ENCODE results near the gene ABO. TPM values are rescaled to one million over a fixed set of nuclear protein-coding genes. Genes with fewer than 3 reads are reported as not detected.
"Not testable (repeated sequence)": the region's sequence is repeated elsewhere in the genome, so short reads cannot be mapped to it uniquely, and the experiment has no call there.

Gene ABO
- total and polyA plus RNA-seq, 9 donors, result 0.13 to 8.1 (median 2.9) TPM

DNA sequence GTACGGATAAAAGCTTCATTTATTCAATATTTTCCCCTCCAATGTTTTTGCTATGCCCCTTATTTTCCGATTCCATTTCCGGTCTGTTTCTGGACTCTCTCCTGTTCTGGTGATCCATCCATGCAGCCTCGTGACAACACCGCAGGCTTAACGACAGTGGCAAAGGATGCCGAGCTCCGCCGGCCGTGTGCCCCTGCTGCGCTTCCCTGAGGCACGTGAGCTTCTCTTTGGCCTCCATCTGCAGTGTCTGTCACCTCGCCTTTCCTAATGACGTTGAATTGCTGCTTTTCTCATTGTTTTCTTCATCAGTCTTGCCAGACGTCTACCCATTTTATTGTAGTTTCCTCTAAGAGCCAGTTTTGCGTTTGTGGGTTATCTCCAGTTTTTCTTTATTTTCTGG lies 32.3 kb upstream of the ABO start:
- no peak overlapping the region for H3K27ac ChIP-seq (ENCODE audit: low read length)
- DNase-seq, result no peak
- no peaks in the 10 kb centered on the region for H3K36me3 ChIP-seq (ENCODE audit: control insufficient read depth, insufficient read depth, low read length)
- no peaks in the 10 kb centered on the region for H3K4me1 ChIP-seq (ENCODE audit: control insufficient read depth, insufficient read depth, low read length)
- WGBS (ENCODE audit: insufficient coverage), result 59% methylated on average over 13 of the region's 16 CpGs
- H3K27me3 ChIP-seq (ENCODE audit: control insufficient read depth, insufficient read depth, low read length), result peaks cover 2% of the 10 kb centered on the region
- H3K4me3 ChIP-seq (ENCODE audit: low read length), result no peak overlapping the region
- H3K9me3 ChIP-seq (replicated peaks; ENCODE audit: control insufficient read depth, low read depth, low read length), result no peaks in the 10 kb centered on the region

DNA sequence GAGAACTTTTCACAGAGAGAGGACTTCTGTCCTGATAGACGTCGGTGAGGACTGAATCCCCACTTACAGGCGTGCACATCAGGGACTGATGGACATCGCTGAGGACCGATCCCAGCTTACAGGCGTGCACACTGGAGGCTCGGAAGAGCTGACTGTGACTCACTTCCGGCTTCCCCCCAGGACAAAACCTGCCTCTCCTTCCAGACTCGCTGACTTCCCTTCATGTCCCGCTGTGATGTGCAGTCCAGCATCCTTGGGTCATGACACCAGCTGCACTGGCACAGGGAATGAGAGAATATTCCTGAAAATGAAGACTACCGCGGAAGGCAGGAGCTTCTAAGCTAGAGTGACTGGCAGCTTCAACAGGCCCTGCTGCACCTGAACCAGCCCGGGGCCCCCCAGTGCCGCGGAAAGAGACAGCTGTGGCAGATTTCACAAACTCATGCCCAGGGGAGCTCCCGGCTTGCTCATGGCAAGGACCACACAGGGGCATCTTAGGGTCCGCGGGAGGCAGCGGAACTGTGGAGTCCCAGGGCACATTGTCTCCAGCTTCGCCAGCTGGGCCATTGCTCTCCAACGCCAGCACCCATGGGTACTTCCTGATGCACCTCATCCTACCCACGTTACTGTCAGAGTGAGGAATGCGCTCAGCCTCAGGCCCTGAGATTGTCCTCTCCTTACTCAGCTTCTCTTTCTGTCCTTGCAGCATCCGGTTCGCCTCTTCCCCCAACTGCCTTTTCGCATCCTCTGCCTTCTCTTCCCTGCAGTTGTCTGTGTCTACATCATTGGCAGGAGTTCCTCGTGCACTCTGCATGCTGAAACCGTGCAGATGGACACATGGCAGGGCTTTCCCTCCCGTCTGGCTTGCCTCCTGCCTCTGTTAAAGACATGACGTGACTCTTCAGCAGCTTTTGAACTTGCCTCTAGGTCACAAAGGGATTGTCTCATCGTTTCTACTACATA lies 31.5 kb upstream of the ABO start:
- Histone ChIP-seq H3K27me3 (ENCODE audit: control insufficient read depth, insufficient read depth, low read length) (peaks cover 2% of the 10 kb centered on the region), H3K4me1 (ENCODE audit: control insufficient read depth, insufficient read depth, low read length) (no peaks in the 10 kb centered on the region), H3K27ac (ENCODE audit: low read length) (no peak overlapping the region), H3K4me3 (ENCODE audit: low read length) (no peak overlapping the region), H3K9me3 (replicated peaks; ENCODE audit: control insufficient read depth, low read depth, low read length) (no peaks in the 10 kb centered on the region), H3K36me3 (ENCODE audit: control insufficient read depth, insufficient read depth, low read length) (no peaks in the 10 kb centered on the region)
- WGBS (ENCODE audit: insufficient coverage), result 59% methylated on average over 28 of the region's 31 CpGs
- peak; percentile 82 for DNase-seq

DNA sequence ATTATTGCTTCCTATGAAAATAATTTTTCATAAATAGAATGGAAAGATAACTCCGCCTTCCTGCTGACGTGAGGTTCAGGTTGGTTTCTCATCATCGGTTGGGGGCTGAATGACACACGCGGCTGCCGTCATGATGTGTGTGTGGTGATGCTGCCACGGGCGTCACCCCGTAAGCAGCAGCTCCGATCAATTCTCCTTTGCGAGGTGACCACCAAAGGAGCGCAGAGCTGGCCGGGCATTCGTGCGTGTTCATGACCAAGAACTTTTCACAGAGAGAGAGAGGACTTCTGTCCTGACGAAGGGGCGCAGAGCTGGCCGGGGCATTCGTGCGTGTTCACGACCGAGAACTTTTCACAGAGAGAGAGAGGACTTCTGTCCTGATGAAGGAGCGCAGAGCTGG lies 30.7 kb upstream of the ABO start:
- Histone ChIP-seq H3K27me3 (ENCODE audit: control insufficient read depth, insufficient read depth, low read length) (peaks cover 4% of the 10 kb centered on the region), H3K27ac (ENCODE audit: low read length) (no peak overlapping the region), H3K4me1 (ENCODE audit: control insufficient read depth, insufficient read depth, low read length) (no peaks in the 10 kb centered on the region), H3K36me3 (ENCODE audit: control insufficient read depth, insufficient read depth, low read length) (no peaks in the 10 kb centered on the region), H3K4me3 (ENCODE audit: low read length) (no peak overlapping the region), H3K9me3 (replicated peaks; ENCODE audit: control insufficient read depth, low read depth, low read length) (no peaks in the 10 kb centered on the region)
- no peak for DNase-seq
- WGBS (ENCODE audit: insufficient coverage), result 85% methylated on average over 23 of the region's 23 CpGs

DNA sequence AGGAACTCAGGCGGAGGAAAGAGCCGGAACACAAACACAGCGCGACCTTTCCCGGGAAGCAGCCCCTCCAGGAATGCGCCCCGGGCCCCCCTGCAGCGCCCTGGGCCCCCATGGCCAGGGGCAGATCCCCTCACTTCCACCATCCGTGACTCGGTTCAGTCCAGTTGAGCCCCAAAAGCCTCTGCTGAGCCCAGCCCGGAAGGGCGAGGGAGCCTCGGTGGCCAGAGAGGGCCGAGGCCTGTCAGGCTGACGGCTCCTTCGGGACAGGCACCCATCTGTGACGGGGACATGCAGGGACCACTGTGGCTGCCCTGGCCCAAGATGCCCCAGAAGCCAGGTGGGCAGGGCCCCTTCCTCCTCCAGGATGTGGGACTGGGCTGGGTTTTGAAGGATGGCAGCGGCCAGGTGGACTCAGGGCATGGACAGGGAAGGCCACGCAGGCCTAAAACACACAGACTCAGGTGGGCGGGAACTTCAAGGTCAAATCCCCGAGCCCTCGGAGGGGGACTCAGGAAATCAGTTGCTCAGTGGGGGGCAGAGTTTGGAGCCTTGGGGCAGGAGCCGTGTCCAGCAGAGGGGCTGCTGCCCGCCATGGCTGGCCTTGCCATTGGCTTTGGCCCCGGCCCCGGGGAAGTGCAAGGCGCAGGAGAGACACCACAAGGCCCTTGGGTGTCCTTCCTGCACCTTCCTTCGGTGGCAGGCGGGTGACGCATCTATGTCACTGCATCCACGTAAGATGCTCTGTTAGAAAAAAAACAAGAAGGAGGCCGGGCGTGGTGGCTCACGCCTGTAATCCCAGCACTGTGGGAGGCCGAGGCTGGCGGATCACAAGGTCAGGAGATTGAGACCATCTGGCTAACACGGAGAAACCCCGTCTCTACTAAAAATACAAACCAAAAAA lies 29.7 kb upstream of the ABO start:
- Histone ChIP-seq H3K36me3 (ENCODE audit: control insufficient read depth, insufficient read depth, low read length) (no peaks in the 10 kb centered on the region), H3K9me3 (replicated peaks; ENCODE audit: control insufficient read depth, low read depth, low read length) (no peaks in the 10 kb centered on the region), H3K27ac (ENCODE audit: low read length) (no peak overlapping the region), H3K27me3 (ENCODE audit: control insufficient read depth, insufficient read depth, low read length) (peaks cover 4% of the 10 kb centered on the region), H3K4me1 (ENCODE audit: control insufficient read depth, insufficient read depth, low read length) (no peaks in the 10 kb centered on the region), H3K4me3 (ENCODE audit: low read length) (no peak overlapping the region)
- DNase-seq, result no peak
- 82% methylated on average over 34 of the region's 38 CpGs for WGBS (ENCODE audit: insufficient coverage)

GRCh38 chr9:133304158-133304470 lies 29.1 kb upstream of the ABO start:
- H3K4me1 ChIP-seq (ENCODE audit: control insufficient read depth, insufficient read depth, low read length), result no peaks in the 10 kb centered on the region
- no peaks in the 10 kb centered on the region for H3K9me3 ChIP-seq (replicated peaks; ENCODE audit: control insufficient read depth, low read depth, low read length)
- no peak overlapping the region for H3K27ac ChIP-seq (ENCODE audit: low read length)
- peaks cover 4% of the 10 kb centered on the region for H3K27me3 ChIP-seq (ENCODE audit: control insufficient read depth, insufficient read depth, low read length)
- no peak for DNase-seq
- no peaks in the 10 kb centered on the region for H3K36me3 ChIP-seq (ENCODE audit: control insufficient read depth, insufficient read depth, low read length)
- no peak overlapping the region for H3K4me3 ChIP-seq (ENCODE audit: low read length)
- 36% methylated on average over 12 of the region's 13 CpGs for WGBS (ENCODE audit: insufficient coverage)

DNA sequence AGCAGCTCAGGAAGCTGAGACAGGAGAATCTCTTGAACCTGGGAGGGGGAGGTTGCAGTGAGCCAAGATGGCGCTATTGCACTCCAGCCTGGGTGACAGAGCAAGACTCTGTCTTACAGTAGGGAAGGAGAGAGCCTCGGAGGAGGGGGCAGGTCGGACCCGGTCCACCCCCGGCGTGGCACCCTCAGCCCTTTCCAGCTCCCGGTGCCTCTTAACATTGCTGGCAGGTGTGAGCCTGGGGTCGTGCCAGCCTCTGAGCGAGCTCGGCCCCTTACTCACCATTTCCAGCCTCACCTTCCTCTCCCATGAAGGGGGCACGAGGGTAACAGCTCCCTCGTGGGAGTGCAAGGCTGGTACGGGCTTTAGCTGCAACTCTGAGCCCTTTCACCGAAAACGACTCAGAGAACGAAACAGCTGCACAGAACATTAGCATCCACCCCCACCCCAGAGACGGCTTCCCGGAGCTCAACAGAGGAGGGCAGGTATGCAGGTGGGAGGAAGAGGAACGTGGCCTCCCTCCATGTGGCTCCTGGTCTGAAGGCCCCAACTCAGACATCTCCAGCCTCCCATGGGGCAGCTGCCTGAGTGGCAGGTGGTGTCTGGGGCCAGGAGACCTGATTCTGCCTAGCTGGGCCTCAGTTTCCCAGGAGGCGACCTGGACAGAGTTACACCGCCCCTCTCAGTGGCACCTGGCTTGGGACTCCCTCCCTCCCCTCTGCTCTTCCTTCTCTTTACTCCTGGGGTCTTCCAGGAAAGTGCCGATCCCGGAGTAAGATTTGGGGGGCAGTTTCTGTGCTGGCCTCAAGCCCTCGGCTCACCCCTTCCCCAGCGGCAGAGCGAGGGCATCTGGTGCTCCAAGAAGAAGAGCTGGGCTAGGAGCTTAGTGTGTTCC lies 28.5 kb upstream of the ABO start:
- H3K27ac ChIP-seq (ENCODE audit: low read length), result no peak overlapping the region
- no peaks in the 10 kb centered on the region for H3K4me1 ChIP-seq (ENCODE audit: control insufficient read depth, insufficient read depth, low read length)
- peaks cover 4% of the 10 kb centered on the region for H3K27me3 ChIP-seq (ENCODE audit: control insufficient read depth, insufficient read depth, low read length)
- no peak for DNase-seq
- H3K36me3 ChIP-seq (ENCODE audit: control insufficient read depth, insufficient read depth, low read length), result no peaks in the 10 kb centered on the region
- no peak overlapping the region for H3K4me3 ChIP-seq (ENCODE audit: low read length)
- WGBS (ENCODE audit: insufficient coverage), result 67% methylated on average over 12 of the region's 26 CpGs
- H3K9me3 ChIP-seq (replicated peaks; ENCODE audit: control insufficient read depth, low read depth, low read length), result no peaks in the 10 kb centered on the region

DNA sequence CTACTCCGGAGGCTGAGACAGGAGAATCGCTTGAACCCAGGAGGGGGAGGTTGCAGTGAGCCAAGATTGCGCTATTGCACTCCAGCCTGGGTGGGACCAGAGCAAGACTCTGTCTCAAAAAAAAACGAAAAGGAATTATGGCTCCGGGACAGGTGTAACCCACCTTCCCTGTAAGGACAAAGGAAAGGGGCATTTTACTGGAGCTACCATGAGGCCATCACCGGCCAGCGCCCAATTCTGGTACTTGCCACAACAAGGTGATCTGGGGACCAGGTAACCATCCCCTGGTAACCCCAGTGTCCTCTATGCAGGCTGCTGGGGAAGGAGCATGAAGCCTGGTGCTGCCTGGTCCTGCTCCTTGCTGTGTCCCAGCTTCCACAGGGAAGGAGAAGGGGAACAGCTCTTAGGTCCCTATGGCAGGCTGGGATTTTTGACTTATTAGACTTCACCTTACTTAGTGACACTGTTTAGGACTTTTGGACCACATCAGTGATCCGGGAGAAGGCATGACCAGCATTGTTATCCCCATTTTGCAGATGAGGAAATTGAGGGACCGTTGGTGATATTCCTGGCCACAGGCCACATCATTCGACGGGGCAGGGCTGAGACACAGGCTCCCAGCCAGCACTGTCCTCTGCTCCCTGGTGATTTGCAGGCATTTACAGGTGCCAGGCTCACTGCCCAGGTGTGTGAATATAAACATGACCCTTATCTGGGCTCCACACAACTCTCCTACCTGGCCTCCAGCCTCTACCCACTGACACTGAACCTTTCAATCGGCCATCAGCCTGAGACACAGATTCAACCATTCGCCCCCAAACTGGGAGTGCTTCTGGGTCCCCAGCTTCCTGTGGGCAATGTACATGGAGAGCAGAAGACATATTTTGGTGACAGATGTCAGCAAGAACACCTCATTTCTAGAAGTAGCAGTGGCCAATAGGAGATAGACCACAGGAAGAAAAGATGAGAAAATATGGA lies 26.5 kb upstream of the ABO start:
- H3K27me3 ChIP-seq (ENCODE audit: control insufficient read depth, insufficient read depth, low read length), result peaks cover 4% of the 10 kb centered on the region
- 88% methylated on average over 9 of the region's 13 CpGs for WGBS (ENCODE audit: insufficient coverage)
- H3K4me3 ChIP-seq (ENCODE audit: low read length), result no peak overlapping the region
- no peaks in the 10 kb centered on the region for H3K9me3 ChIP-seq (replicated peaks; ENCODE audit: control insufficient read depth, low read depth, low read length)
- H3K4me1 ChIP-seq (ENCODE audit: control insufficient read depth, insufficient read depth, low read length), result no peaks in the 10 kb centered on the region
- H3K36me3 ChIP-seq (ENCODE audit: control insufficient read depth, insufficient read depth, low read length), result no peaks in the 10 kb centered on the region
- no peak overlapping the region for H3K27ac ChIP-seq (ENCODE audit: low read length)
- no peak for DNase-seq

GRCh38 chr9:133299996-133300395 lies 25.0 kb upstream of the ABO start:
- not testable (repeated sequence) for H3K36me3 ChIP-seq (ENCODE audit: control insufficient read depth, insufficient read depth, low read length); H3K4me3 ChIP-seq (ENCODE audit: low read length); H3K9me3 ChIP-seq (replicated peaks; ENCODE audit: control insufficient read depth, low read depth, low read length); H3K27me3 ChIP-seq (ENCODE audit: control insufficient read depth, insufficient read depth, low read length); H3K4me1 ChIP-seq (ENCODE audit: control insufficient read depth, insufficient read depth, low read length); DNase-seq; H3K27ac ChIP-seq (ENCODE audit: low read length)
- WGBS (ENCODE audit: insufficient coverage), result 61% methylated on average over 9 of the region's 16 CpGs

- H3K27ac ChIP-seq (ENCODE audit: low read length), result no peak overlapping the region
- H3K4me1 ChIP-seq (ENCODE audit: control insufficient read depth, insufficient read depth, low read length), result no peaks in the 10 kb centered on the region
- no peak for DNase-seq
- no CpG with 5 or more reads among the region's 1 CpG for WGBS (ENCODE audit: insufficient coverage)
- peaks cover 5% of the 10 kb centered on the region for H3K9me3 ChIP-seq (replicated peaks; ENCODE audit: control insufficient read depth, low read depth, low read length)
- no peak overlapping the region for H3K4me3 ChIP-seq (ENCODE audit: low read length)
- peaks cover 7% of the 10 kb centered on the region for H3K27me3 ChIP-seq (ENCODE audit: control insufficient read depth, insufficient read depth, low read length)
- no peaks in the 10 kb centered on the region for H3K36me3 ChIP-seq (ENCODE audit: control insufficient read depth, insufficient read depth, low read length)
Measured at GRCh38 chr9:133294257-133294656, 19.3 kb upstream of the ABO start.
